Uterus (tissue), 2 donors: Measurements from ENCODE around the gene ZNF212.

Experiments used
- POLR2A ChIP-seq, 2 donors: fragments of 450-650 bp; IDR thresholded peaks; one replicate each; pipeline ENCODE4 v1.6.1; 2016; ENCODE audit warnings: antibody characterized with exemption in 2 of 2, mild to moderate bottlenecking in 1 of 2, moderate library complexity in 1 of 2
- TF ChIP-seq, protein P1 (sequence below), 4 experiments: fragments of 200-600 bp in 2 of 4; fragments of 450-650 bp in 2 of 4; sonication (generic) in 2 of 4; IDR thresholded peaks; one replicate each; pipeline ENCODE4 v1.5.1; 2016 to 2019; ENCODE audit warnings: antibody characterized with exemption in 4 of 4, mild to moderate bottlenecking in 2 of 4, moderate library complexity in 1 of 4

DNA sequence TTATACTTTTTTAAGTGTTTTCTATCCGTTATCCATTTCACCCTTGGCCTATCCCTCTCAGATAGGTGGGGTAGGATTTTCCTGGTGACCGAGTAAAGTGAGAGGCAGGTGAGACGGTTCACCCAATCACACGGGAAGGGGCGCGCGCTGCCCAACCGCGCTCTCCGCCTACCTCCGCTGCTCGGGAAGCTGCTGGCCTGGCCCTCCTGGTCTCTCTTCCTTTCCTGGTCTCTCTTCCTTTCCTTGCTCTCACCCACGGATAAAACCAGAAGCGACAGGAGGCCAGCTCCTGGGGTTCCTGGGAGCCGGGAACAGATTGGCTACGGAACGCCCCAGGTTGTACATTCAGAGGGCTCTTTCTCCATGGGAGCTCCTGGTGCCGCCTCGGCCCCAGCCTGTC lies 14.3 kb upstream of the ZNF212 start:
- TF ChIP-seq POLR2A (IDR thresholded peaks at IDR 0.05): no peak
- TF ChIP-seq, protein P1, sequence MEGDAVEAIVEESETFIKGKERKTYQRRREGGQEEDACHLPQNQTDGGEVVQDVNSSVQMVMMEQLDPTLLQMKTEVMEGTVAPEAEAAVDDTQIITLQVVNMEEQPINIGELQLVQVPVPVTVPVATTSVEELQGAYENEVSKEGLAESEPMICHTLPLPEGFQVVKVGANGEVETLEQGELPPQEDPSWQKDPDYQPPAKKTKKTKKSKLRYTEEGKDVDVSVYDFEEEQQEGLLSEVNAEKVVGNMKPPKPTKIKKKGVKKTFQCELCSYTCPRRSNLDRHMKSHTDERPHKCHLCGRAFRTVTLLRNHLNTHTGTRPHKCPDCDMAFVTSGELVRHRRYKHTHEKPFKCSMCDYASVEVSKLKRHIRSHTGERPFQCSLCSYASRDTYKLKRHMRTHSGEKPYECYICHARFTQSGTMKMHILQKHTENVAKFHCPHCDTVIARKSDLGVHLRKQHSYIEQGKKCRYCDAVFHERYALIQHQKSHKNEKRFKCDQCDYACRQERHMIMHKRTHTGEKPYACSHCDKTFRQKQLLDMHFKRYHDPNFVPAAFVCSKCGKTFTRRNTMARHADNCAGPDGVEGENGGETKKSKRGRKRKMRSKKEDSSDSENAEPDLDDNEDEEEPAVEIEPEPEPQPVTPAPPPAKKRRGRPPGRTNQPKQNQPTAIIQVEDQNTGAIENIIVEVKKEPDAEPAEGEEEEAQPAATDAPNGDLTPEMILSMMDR (IDR thresholded peaks at IDR 0.05): no peak
